HL-60 (cell line): ENCODE data around the gene TMEM82.

Experiments used
- POLR2AphosphoS5 ChIP-seq: IDR thresholded peaks from 2 replicates; pipeline ENCODE4 v1.6.1; 2012; ENCODE audit warnings: low read depth
- TF ChIP-seq, protein P1 (sequence below): IDR thresholded peaks from one replicate; pipeline ENCODE4 v1.5.1; 2011; ENCODE audit warnings: low read length, control low read depth, inconsistent platforms; ENCODE audit not compliant: insufficient read depth
- TF ChIP-seq, protein P2 (sequence below): IDR thresholded peaks from 2 replicates; pipeline ENCODE4 v1.6.1; 2012; ENCODE audit warnings: low read depth; ENCODE audit not compliant: insufficient replicate concordance

DNA sequence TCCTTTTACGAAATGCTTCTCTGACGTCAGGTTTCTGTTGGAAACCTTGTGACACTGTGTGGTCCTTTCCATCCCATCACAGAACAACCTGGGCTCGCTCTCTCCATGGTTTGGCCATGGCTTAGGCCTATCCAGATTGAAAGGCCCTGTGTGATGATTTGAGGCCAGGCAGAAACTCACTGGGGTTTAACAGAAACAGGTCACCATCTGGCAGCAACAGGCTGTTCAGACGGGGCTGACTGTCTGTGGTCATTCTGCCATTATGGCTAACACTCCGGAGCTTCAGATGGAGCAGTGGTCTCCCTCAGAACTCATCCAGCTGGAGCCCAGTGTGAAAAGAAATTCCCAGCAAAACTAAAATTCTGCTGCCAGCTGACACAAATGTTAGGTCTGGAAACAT lies 48.9 kb upstream of the TMEM82 start:
- TF ChIP-seq, protein P1, sequence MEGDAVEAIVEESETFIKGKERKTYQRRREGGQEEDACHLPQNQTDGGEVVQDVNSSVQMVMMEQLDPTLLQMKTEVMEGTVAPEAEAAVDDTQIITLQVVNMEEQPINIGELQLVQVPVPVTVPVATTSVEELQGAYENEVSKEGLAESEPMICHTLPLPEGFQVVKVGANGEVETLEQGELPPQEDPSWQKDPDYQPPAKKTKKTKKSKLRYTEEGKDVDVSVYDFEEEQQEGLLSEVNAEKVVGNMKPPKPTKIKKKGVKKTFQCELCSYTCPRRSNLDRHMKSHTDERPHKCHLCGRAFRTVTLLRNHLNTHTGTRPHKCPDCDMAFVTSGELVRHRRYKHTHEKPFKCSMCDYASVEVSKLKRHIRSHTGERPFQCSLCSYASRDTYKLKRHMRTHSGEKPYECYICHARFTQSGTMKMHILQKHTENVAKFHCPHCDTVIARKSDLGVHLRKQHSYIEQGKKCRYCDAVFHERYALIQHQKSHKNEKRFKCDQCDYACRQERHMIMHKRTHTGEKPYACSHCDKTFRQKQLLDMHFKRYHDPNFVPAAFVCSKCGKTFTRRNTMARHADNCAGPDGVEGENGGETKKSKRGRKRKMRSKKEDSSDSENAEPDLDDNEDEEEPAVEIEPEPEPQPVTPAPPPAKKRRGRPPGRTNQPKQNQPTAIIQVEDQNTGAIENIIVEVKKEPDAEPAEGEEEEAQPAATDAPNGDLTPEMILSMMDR, result no peak
- TF ChIP-seq, protein P2, sequence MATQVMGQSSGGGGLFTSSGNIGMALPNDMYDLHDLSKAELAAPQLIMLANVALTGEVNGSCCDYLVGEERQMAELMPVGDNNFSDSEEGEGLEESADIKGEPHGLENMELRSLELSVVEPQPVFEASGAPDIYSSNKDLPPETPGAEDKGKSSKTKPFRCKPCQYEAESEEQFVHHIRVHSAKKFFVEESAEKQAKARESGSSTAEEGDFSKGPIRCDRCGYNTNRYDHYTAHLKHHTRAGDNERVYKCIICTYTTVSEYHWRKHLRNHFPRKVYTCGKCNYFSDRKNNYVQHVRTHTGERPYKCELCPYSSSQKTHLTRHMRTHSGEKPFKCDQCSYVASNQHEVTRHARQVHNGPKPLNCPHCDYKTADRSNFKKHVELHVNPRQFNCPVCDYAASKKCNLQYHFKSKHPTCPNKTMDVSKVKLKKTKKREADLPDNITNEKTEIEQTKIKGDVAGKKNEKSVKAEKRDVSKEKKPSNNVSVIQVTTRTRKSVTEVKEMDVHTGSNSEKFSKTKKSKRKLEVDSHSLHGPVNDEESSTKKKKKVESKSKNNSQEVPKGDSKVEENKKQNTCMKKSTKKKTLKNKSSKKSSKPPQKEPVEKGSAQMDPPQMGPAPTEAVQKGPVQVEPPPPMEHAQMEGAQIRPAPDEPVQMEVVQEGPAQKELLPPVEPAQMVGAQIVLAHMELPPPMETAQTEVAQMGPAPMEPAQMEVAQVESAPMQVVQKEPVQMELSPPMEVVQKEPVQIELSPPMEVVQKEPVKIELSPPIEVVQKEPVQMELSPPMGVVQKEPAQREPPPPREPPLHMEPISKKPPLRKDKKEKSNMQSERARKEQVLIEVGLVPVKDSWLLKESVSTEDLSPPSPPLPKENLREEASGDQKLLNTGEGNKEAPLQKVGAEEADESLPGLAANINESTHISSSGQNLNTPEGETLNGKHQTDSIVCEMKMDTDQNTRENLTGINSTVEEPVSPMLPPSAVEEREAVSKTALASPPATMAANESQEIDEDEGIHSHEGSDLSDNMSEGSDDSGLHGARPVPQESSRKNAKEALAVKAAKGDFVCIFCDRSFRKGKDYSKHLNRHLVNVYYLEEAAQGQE, result no peak
- TF ChIP-seq POLR2AphosphoS5, result no peak
